Bone marrow (tissue), 2 donors: ENCODE measurements around the gene EPHB2.
A peak's percentile ranks its signal among the peaks of the same experiment; 100 is the strongest.
"Not testable (repeated sequence)": the region's sequence is repeated elsewhere in the genome, so short reads cannot be mapped to it uniquely, and the experiment has no call there.

Experiments
- DNase-seq, 2 donors: peaks; one replicate each; lab custom pipeline; 2025; lab: John Stamatoyannopoulos, UW

The EPHB2 gene

GRCh38 chr1:22915816-22916470 is 205.3 kb downstream of the EPHB2 start:
- DNase-seq, result no peak

- no peak for DNase-seq
Observed at GRCh38 chr1:22916471-22916820, 205.8 kb downstream of the EPHB2 start.

- DNase-seq, result no peak
Observed at GRCh38 chr1:22917989-22918388, 207.3 kb downstream of the EPHB2 start.

GRCh38 chr1:22918644-22919043 is 208.0 kb downstream of the EPHB2 start:
- DNase-seq, result no peak

GRCh38 chr1:22919341-22920025 is 208.8 kb downstream of the EPHB2 start:
- no peak for DNase-seq

- no peak for DNase-seq
Observed at GRCh38 chr1:22920026-22920733, 209.5 kb downstream of the EPHB2 start.

DNA sequence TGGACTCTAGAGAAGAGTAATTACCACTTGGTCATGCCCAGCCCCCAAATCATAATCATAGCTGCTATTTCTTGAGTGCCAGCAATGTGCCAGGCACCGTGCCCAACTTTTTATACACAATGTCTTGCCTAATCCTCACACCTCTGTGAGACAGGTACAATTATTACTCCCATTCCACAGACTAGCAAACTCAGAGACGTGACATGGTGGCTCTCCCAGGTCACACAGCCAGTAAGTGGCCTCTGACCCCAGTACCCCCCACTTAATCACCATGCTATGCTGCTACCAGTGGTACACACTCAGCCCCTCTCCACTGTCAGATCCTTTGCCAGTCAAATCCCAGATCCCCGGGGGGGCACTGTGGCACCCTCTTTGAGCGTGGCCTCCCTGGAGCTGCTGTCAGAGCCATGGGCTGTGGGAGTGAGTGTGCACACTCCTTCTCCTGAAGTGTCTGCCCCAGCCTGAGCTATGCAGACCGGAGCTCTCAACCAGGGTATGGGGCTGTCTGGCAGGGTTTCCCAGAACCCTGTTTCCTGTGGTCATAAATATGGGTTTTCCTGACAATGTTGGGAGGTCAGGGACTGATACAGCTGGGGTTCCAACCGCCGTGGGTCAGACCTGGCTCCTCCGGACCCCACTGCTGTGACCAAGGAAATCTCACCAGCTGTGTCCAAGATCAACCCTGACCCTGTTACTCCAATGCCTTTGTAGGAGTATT is 210.3 kb downstream of the EPHB2 start:
- no peak for DNase-seq

- DNase-seq, result no peak
Observed at GRCh38 chr1:22921452-22922126, 210.9 kb downstream of the EPHB2 start.

DNA sequence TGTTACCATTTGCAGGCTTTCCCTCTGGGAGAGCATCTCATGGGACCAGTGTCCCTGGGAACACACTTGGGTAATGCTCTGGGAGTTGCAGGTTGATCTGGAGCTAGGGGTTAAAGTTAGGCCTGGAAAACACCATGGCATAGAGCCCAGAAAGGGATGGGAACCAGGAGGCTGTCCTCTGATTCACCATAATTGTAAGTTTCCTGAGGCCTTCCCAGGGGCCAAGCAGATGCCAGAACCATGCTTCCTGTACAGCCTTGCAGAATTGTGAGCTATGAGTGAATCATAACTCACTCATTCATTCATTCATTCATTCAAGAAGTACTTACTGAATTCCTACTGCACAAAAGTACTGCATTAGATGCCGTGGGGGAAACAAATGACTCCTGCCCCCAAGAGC is 212.0 kb downstream of the EPHB2 start:
- no peak for DNase-seq

GRCh38 chr1:22925111-22925510 is 214.5 kb downstream of the EPHB2 start:
- no peak for DNase-seq

- DNase-seq, result peak; percentile 5 to 6
Observed at GRCh38 chr1:22930240-22930912, 219.7 kb downstream of the EPHB2 start.

DNA sequence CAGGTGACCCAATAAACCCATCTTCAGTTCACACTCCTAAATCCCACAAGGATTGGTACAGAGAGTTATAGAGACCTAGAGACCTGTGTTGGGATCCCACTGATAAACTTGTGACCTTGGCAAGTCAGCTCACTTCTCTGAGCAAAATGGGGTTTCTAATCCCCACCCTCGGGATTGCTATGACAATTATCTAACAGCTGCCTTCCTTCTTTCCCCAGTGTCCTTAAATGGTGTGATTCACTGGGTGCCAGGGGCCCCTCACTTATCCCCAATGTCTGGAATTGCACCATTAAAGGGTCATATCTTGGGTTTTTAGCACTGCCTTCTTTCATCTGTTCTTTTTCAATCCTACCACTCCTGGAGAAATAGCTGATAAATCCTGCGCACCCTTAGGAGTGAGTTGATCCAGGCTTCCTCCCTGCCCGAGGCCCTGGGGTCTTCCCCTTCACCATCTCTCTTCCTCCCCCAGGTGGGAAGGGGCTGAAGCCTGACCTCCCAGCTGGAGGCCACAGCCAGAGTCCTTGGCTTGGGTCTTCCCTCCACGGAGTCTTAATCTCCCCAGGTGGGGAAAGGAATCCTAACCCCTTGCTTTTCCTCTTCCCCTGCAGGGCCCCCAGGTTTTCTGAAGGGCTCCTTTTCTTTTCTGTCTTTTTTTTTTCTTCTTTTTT is 222.3 kb downstream of the EPHB2 start:
- no peak for DNase-seq

DNA sequence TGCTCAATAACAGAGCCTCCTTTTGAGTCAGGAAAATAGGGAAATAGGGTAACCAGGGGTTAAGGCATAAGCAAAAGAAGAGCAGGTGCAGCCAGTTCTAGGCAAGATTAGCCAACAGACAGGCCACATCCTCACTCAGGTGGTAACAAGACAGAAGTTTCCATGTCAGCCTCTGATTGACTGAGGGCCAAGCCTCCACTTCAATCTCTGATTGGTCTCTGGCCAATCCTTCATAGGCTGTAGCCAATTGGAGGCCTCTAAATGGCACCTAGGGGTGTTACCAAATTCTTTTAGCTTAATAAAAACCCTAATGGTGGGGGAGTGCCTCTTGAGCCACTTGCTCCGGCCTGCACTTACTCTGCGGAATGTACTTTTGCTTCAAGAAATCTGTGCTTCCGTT is 224.8 kb downstream of the EPHB2 start:
- no peak for DNase-seq

DNA sequence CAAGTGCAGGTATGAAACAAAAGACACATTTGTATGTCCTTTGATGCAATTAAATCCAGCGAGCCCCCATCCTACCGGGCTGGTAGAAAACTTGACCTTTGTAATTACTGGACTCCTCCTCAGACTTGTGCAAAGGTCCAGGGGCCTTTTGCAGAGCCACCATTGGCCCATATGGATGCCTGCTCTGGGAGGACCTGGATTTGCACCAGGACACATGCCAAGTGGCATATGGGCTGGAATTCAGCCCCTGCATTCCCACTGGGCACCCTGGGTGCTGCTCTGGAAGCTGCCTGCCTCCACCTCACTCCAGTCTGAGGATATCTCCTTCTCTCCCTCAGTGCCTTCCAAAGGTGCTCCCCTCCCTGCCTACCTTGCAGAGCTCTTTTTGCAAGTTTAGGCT is 226.0 kb downstream of the EPHB2 start:
- DNase-seq, result no peak

DNA sequence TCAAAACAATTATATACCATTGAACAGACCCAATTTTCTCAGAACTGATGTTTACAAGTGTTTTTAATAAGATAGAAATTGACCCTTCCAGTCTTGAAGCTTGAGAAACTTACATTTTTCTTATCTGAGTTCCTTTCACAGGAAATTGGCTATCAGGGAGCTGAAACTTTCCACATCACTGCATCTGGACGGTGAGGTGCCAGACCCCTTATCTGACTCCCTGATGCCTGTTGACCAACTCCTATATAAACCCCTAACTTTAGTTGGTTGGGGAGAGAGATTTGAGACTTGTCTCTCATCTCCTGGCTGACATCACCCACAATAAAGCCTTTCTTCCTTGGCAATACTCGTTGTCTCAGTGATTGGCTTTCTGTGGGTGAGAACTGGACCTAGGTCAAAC is 230.6 kb downstream of the EPHB2 start:
- no peak for DNase-seq

- DNase-seq, result no peak
Observed at GRCh38 chr1:22944346-22945055, 233.9 kb downstream of the EPHB2 start.

- DNase-seq, result not testable (repeated sequence)
Observed at GRCh38 chr1:22945171-22945570, 234.5 kb downstream of the EPHB2 start.

- DNase-seq, result no peak
Observed at GRCh38 chr1:22949822-22950331, 239.2 kb downstream of the EPHB2 start.

- no peak for DNase-seq
Observed at GRCh38 chr1:22951796-22952195, 241.2 kb downstream of the EPHB2 start.

DNA sequence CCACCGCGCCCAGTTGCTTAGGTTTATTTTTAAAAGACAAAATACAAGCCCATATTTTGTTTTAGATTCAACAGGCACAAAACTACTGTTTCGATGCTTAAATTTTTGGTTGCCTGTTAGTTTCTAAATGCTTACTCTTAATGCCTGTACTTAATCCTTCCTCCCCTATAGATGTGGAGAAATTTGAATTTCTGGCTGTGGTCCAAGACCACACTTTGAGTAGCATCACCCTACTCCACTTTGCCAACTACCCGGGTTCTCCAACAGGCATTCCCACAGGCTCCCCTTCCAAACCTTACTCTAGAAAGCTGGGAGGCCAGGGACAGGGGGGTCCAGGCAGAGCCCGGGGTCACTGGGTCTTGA is 242.0 kb downstream of the EPHB2 start:
- DNase-seq, result no peak
